Right lobe of liver (tissue), 6 donors: ENCODE data around the gene SCML1. TPM values are rescaled to one million over a fixed set of nuclear protein-coding genes. Genes with fewer than 3 reads are reported as not detected.

Experiments
- ATAC-seq, 4 donors: fragments of 200-7000 bp; cut with Tn5 transposase; one replicate each; pipeline ENCODE4 v1.9.1; 2020; ENCODE audit warnings: mild to moderate bottlenecking in 4 of 4, moderate library complexity in 4 of 4
- DNase-seq, 3 donors: peaks; one replicate each; pipeline ENCODE4 v3.0.0-alpha.2; 2020
- H3K27ac ChIP-seq, 3 donors: fragments of 200-600 bp; one replicate each; pipeline ENCODE4 v1.8.0; 2022
- H3K27me3 ChIP-seq, 2 donors: fragments of 200-600 bp; one replicate each; pipeline ENCODE4 v1.8.0; 2022
- H3K36me3 ChIP-seq, 4 donors: fragments of 200-600 bp; sonication (generic) in 1 of 4; one replicate each; pipeline versions ENCODE4 v1.5.1 to v1.8.0; 2017 to 2022; ENCODE audit warnings: control low read depth in 1 of 4
- H3K4me1 ChIP-seq, 4 donors: fragments of 200-600 bp; sonication (generic) in 1 of 4; one replicate each; pipeline versions ENCODE4 v1.5.1 to v1.8.0; 2017 to 2022; ENCODE audit warnings: control low read depth in 1 of 4
- H3K4me3 ChIP-seq, 3 donors: fragments of 200-600 bp; one replicate each; pipeline ENCODE4 v1.8.0; 2022
- H3K9me3 ChIP-seq, 4 donors: fragments of 200-600 bp; sonication (generic) in 1 of 4; one replicate each; pipeline versions ENCODE4 v1.5.1 to v1.8.0; 2017 to 2022; ENCODE audit warnings: control low read depth in 1 of 4
- CTCF ChIP-seq, 4 donors: fragments of 200-600 bp in 3 of 4; fragments of 450-650 bp in 1 of 4; IDR thresholded peaks; one replicate each; pipeline versions ENCODE4 v1.5.1 to v1.8.0; 2016 to 2022; ENCODE audit warnings: antibody characterized with exemption in 4 of 4, mild to moderate bottlenecking in 2 of 4
- POLR2A ChIP-seq: fragments of 450-650 bp; IDR thresholded peaks from one replicate; pipeline ENCODE4 v1.6.1; 2017; ENCODE audit warnings: antibody characterized with exemption, mild to moderate bottlenecking
- WGBS: methylation state at CpG from one replicate; pipeline ENCODE4 v1.1.6; 2018; ENCODE audit warnings: low coverage, low lambda C conversion rate; ENCODE audit not compliant: insufficient coverage; ENCODE audit errors: missing lambda C conversion rate; 5-methylcytosine and 5-hydroxymethylcytosine counted together
- intact Hi-C, 2 donors: fragments of 100-400 bp; cut with DNase I; formaldehyde crosslinking; loops; one replicate each; pipeline versions ENCODE4 v1.11.2 to v1.14.1; 2022
- total RNA-seq, 6 experiments: library from RNA; depleted of rRNA in 2 of 6; stranded (reverse); fragments of >200 nt in 2 of 6; fragmentation: NEBNext Ultra II Directional in 3 of 6; extraction: Animal tissue kit (Norgen Biotek cat#: 25700) in 3 of 6; gene quantifications; one replicate each; pipeline versions ENCODE4 v1.1.0 to v1.2.4, GENCODE V29; 2016 to 2023
- donor health status: DM: no; HTN: yes; CAD: no.
- donor health status: DM: no; HTN: no; CAD: no.
- donor health status: DM: no; HTN: no; CAD: no.
- donor health status: DM: no; HTN: yes; CAD: no.
- donor health status: DM: no; HTN: yes; CAD: no.

Gene SCML1
- total RNA-seq, 6 experiments from 2014 or later: 7.0 to 15.2 (median 13.8) TPM

DNA sequence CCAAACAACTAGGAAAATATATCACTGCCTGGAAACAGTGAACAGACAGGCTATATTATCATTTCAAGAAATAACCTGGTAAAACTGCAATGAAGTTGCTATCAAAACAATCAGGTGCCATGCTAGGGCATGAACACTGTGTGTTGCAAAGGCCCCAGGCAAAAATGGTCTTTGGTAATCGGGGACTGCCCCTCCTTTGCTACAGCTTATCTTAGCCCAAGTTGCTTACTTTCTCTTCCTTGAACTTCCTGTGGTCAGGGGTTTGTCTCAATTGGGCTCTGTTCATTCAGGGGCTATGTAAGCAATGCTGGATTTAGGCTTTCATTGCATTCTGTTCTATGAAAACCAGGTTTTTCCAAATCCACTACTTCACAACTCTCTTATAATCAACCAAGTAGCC lies 30.4 kb downstream of the SCML1 start:
- TF ChIP-seq POLR2A (no peak), CTCF (IDR thresholded peaks at IDR 0.05) (no peak)
- Histone ChIP-seq H3K4me3 (no peak overlapping the region), H3K27ac (no peak overlapping the region), H3K9me3 (no peaks in the 10 kb centered on the region), H3K27me3 (no peaks in the 10 kb centered on the region), H3K4me1 (no peaks in the 10 kb centered on the region), H3K36me3 (no peaks in the 10 kb centered on the region)
- no peak for DNase-seq
- intact Hi-C loops: no loop called here
- ATAC-seq: no peak
- 13% methylated on average over 1 of the region's 1 CpG for WGBS

- Histone ChIP-seq H3K4me1 (no peaks in the 10 kb centered on the region), H3K36me3 (no peaks in the 10 kb centered on the region), H3K27me3 (no peaks in the 10 kb centered on the region), H3K4me3 (no peak overlapping the region), H3K9me3 (no peaks in the 10 kb centered on the region), H3K27ac (no peak overlapping the region)
- no peak for TF ChIP-seq POLR2A
- TF ChIP-seq CTCF (IDR thresholded peaks at IDR 0.05): no peak
- 63% methylated on average over 1 of the region's 5 CpGs for WGBS
- no peak for ATAC-seq
- no peak for DNase-seq
- intact Hi-C loops: no loop called here
These were observed 31.7 kb downstream of the SCML1 start for GRCh38 chrX:17768997-17769396.

DNA sequence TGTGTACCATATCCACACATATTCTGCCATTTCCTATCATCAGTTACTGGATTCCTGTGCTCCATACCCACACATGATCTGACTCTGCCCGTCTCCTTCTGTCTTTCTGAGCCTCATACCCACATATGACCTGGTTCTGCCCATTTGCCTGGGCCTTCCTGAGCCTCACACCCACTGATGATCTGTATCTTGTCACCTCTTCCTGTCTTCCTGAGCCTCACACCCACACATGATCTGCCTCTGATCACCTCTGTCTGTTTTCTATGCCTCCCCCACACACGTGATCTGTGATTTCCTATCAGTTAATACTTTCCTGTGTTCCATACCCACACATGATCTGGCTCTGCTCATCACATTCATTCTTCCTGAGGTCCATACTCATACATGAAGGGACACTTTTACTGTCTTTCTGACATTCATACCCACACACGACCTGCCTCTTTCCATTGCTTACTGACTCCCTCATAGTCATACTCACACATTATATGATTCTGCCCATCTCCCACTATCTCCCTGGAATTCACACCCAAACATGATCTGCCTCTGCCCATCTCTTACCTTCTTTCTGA lies 32.5 kb downstream of the SCML1 start:
- Histone ChIP-seq H3K27me3 (no peaks in the 10 kb centered on the region), H3K27ac (no peak overlapping the region), H3K4me3 (no peak overlapping the region), H3K9me3 (no peaks in the 10 kb centered on the region), H3K36me3 (no peaks in the 10 kb centered on the region), H3K4me1 (no peaks in the 10 kb centered on the region)
- DNase-seq: no peak
- intact Hi-C loops: no loop called here
- 49% methylated on average over 3 of the region's 3 CpGs for WGBS
- TF ChIP-seq POLR2A: no peak
- no peak for TF ChIP-seq CTCF (IDR thresholded peaks at IDR 0.05)
- no peak for ATAC-seq

GRCh38 chrX:17773221-17773876 lies 36.1 kb downstream of the SCML1 start:
- no peak for ATAC-seq
- H3K36me3 ChIP-seq: no peaks in the 10 kb centered on the region
- no peaks in the 10 kb centered on the region for H3K9me3 ChIP-seq
- no peaks in the 10 kb centered on the region for H3K4me1 ChIP-seq
- 51% methylated on average over 8 of the region's 8 CpGs for WGBS
- H3K27ac ChIP-seq: no peak overlapping the region
- H3K4me3 ChIP-seq: no peak overlapping the region
- no peak for DNase-seq
- no peaks in the 10 kb centered on the region for H3K27me3 ChIP-seq
- intact Hi-C loops: no loop called here
- TF ChIP-seq POLR2A: no peak
- no peak for TF ChIP-seq CTCF (IDR thresholded peaks at IDR 0.05)
